Activated CD4-positive, alpha-beta T cell treated with anti-CD3 and anti-CD28 coated beads, Interleukin-2, amount 10 ng/mL, durations not matched to agents 7 days and 5 days (primary cell): Measurements from ENCODE around the gene CISD2. TPM values are rescaled to one million over a fixed set of nuclear protein-coding genes. Genes with fewer than 3 reads are reported as not detected.
A peak's percentile ranks its signal among the peaks of the same experiment; 100 is the strongest.
"Not testable (repeated sequence)": the region's sequence is repeated elsewhere in the genome, so short reads cannot be mapped to it uniquely, and the experiment has no call there.

Experiments used
- CTCF ChIA-PET: fragments of 350-600 bp; sonication (Branson Sonifier 250); formaldehyde crosslinking; loops from one replicate; lab custom pipeline; 2021; ENCODE audit warnings: antibody characterized with exemption; lab: Charles Lee
- POLR2A ChIA-PET: fragments of 350-600 bp; sonication (Branson Sonifier 250); formaldehyde crosslinking; loops from one replicate; lab custom pipeline; 2021; ENCODE audit warnings: antibody characterized with exemption; lab: Charles Lee
- DNase-seq: peaks from one replicate; pipeline ENCODE4 v3.0.0-alpha.2; 2020
- H3K27ac Mint-ChIP-seq: one replicate; pipeline ENCODE4 v1.8.0; 2021; ENCODE audit warnings: mild to moderate bottlenecking, moderate library complexity, mixed read lengths
- H3K27me3 Mint-ChIP-seq: one replicate; pipeline ENCODE4 v1.8.0; 2021; ENCODE audit warnings: mixed read lengths
- H3K36me3 Mint-ChIP-seq: one replicate; pipeline ENCODE4 v1.8.0; 2021; ENCODE audit warnings: low read depth, mixed read lengths
- H3K4me1 Mint-ChIP-seq: one replicate; pipeline ENCODE4 v1.8.0; 2021; ENCODE audit warnings: mixed read lengths
- H3K4me3 Mint-ChIP-seq: one replicate; pipeline ENCODE4 v1.8.0; 2021; ENCODE audit warnings: mild to moderate bottlenecking, moderate library complexity, mixed read lengths
- H3K9me3 Mint-ChIP-seq: one replicate; pipeline ENCODE4 v1.8.0; 2021; ENCODE audit warnings: mixed read lengths
- total RNA-seq, 2 experiments: library from RNA; stranded (reverse); gene quantifications; one replicate each; pipeline ENCODE4 v1.2.3, GENCODE V29; 2021

Gene CISD2
- total RNA-seq, 2 experiments from 2014 or later: 35.1 to 40.7 TPM

DNA sequence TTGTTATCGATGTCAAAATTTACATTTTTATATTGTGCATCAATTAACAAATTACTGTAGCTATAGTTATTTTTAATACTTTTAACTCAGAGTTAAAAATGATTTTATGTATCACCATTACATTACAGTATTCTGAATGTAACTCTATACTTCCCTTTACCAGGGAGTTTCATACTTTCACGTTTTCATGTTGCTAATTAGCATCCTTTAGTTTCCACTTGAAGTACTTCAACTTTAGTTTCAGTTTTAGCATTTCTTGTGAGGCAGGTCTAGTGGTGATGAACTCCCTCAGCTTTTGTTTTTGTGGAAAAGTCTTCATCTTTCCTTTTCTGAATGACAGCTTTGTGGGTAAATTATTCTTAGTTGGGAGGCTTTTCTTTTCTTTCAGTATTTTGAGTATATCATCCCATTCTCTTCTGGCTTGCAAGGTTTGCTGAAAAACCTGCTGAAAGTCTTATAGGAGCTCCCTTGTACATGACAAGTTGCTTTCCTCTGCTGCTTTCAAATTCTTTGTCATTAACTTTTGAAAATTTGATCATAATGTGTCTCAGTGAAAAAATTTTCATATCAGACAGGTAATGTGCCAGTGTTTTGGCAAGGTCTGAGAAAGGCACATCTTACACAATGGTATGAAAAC, 9.8 kb upstream of the CISD2 start:
- ChIA-PET POLR2A (no interaction called here), CTCF (interaction anchor here (1.1 to 1.2 kb wide), 2 partner anchors 9 to 61 kb away, joined by 3 to 5 read pairs; no protein-coding TSS in a partner anchor)
- H3K27me3 Mint-ChIP-seq: no peaks in the 10 kb centered on the region
- H3K9me3 Mint-ChIP-seq: peaks cover 30% of the 10 kb centered on the region
- no peak overlapping the region for H3K27ac Mint-ChIP-seq
- H3K4me3 Mint-ChIP-seq: no peak overlapping the region
- H3K4me1 Mint-ChIP-seq: peaks cover 3% of the 10 kb centered on the region
- DNase-seq: no peak
- peaks cover 37% of the 10 kb centered on the region for H3K36me3 Mint-ChIP-seq

DNA sequence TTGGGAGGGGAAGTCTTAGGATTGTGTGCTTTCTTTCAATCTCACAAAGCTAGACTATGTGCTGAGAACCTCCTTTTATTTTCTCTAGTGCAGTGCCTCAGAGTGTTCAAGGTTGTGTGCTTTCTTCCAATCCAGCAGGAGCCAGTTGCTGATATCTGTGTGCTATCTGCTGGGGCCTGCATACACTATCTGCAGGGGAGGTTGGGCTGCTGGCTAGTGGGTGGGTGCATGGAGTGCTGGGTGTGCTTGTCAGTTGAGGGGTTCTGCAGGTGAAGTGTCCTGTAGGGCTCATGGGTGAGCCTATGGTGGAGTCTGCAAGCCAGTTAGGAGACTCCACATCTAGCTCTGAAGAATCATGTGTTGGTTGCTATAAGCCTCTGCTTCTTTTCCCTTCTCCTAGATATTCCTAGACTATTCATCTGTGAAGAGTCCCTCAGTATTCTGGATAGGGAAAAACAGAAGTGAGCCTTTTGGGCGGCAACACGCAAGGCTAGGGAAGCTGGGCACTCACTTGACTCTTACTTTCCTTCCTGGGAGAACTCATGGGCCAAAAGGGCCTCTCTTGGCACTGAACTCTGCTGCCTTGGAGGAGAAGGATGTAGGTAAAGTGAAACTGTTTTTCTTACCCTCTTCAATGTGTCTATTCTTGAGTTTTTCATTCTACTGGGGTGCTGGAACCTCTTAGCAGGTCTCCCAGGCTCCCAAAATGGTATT, 8.0 kb upstream of the CISD2 start:
- Mint-ChIP-seq H3K4me1 (peaks cover 18% of the 10 kb centered on the region), H3K27me3 (no peaks in the 10 kb centered on the region), H3K9me3 (peaks cover 31% of the 10 kb centered on the region), H3K36me3 (peaks cover 49% of the 10 kb centered on the region), H3K27ac (no peak overlapping the region), H3K4me3 (no peak overlapping the region)
- no peak for DNase-seq
- ChIA-PET CTCF (interaction anchor here (0.9 to 1.5 kb wide), 2 partner anchors 9 to 21 kb away, joined by 3 to 5 read pairs; no protein-coding TSS in a partner anchor), POLR2A (no interaction called here)

DNA sequence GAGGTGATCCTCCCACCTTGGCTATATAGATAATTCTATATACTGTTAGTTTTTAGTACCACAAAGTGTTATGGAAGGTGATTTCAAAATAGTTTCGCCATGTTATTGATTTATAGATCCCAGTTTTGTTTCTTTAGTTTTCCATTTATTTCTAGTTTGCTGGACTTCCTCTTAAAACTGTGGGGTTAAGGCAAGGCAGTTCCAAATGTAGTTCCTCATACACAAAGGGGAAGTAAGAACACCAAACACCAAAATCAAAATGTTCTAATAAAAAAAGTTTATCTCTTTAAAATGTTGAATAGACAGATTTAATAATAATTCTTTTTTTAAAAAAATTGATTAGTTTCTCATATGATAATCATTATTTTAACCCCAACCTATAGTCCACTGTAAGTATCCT, 6.8 kb upstream of the CISD2 start:
- Mint-ChIP-seq H3K9me3 (peaks cover 29% of the 10 kb centered on the region), H3K36me3 (peaks cover 54% of the 10 kb centered on the region), H3K27me3 (no peaks in the 10 kb centered on the region), H3K27ac (no peak overlapping the region), H3K4me3 (no peak overlapping the region), H3K4me1 (peaks cover 29% of the 10 kb centered on the region)
- POLR2A ChIA-PET: no interaction called here
- no peak for DNase-seq
- CTCF ChIA-PET: no interaction called here

DNA sequence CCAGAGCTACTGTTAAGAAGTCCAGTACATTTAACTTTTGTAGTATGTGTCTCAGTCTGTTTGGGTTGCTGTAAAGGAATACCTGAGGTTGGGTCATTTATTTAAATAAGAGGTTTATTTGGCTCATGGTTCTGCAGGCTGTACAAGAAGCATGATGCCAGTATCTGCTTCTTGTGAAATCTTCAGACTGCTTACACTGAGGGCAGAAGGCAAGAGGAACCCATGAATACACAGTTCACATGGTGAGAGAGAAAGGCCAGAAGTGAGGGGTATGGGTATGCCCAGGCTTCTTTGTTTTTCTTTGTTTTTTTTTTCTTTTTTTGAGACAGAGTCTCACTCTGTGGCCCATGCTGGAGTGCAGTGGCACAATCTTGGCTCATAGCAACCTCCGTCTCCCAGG, 6.0 kb upstream of the CISD2 start:
- H3K9me3 Mint-ChIP-seq: peaks cover 29% of the 10 kb centered on the region
- DNase-seq: no peak
- H3K4me3 Mint-ChIP-seq: no peak overlapping the region
- CTCF ChIA-PET: no interaction called here
- peaks cover 54% of the 10 kb centered on the region for H3K36me3 Mint-ChIP-seq
- H3K4me1 Mint-ChIP-seq: peaks cover 37% of the 10 kb centered on the region
- H3K27ac Mint-ChIP-seq: no peak overlapping the region
- no peaks in the 10 kb centered on the region for H3K27me3 Mint-ChIP-seq
- POLR2A ChIA-PET: no interaction called here

DNA sequence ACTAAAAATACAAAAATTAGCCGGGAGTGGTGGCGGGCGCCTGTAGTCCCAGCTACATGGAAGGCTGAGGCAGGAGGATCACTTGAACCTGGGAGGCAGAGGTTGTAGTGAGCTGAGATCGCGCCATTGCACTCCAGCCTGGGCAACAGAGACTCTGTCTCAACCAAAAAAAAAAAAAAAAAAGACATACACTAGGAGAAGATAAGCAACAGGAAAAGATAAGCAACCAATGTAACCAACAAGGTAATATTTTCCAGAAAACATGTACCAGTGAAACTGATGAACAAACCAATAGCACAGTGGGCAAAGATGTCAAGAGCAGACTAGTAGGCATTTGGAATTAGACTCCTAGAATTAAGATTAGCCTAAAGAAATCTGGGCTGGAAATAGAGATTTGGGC, 3.5 kb upstream of the CISD2 start:
- DNase-seq, POLR2A ChIA-PET, H3K27me3 Mint-ChIP-seq: not testable (repeated sequence)
- Mint-ChIP-seq H3K9me3 (peaks cover 15% of the 10 kb centered on the region), H3K4me1 (peaks cover 41% of the 10 kb centered on the region), H3K27ac (peak overlapping the region; percentile 2), H3K4me3 (peak overlapping the region; percentile 11), H3K36me3 (peaks cover 42% of the 10 kb centered on the region)
- CTCF ChIA-PET: interaction anchor here (0.9 to 1.2 kb wide), 2 partner anchors 37 to 48 kb away, joined by 3 read pairs; no protein-coding TSS in a partner anchor

DNA sequence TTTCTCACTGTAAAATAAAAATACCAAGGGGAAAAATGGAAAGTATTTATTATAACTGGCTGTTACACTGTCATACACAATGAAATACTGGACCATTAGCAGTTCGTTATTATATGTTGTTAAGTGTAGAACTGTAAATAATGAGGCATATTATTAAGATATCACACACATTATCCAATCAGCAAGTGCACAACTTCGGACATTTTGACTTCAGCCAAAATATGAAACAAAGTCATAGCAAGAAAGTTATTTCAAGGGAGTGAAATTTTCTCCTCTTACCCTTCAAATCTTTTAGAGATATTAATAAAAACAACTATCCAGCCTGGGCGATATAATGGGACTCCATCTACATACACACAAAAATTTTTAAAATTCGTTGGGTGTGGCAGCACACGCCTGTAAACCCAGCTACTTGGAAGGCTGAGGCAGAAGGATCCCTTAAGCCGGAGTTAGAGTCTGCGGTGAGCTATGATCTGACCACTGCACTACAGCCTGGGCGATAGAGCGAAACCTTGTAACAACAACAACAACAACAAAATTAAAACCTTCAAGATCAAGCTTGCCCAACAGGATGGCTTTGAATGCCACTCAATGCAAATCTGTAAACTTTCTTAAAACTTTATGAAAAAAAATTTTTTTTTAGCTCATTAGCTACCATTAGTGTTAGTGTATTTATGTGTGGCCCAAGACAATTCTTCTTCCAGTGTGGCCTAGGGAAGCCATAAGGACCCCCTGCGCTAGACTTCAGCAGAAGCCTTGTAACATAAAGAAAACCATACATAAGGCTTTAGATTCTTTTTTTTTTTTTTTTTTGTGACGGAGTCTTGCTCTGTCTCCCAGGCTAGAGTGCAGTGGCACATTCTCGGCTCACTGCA, 1.3 kb upstream of the CISD2 start:
- Mint-ChIP-seq H3K27ac (peak overlapping the region; percentile 100), H3K4me1 (peaks cover 55% of the 10 kb centered on the region), H3K36me3 (peaks cover 39% of the 10 kb centered on the region), H3K4me3 (peak overlapping the region; percentile 96), H3K9me3 (peaks cover 7% of the 10 kb centered on the region), H3K27me3 (no peaks in the 10 kb centered on the region)
- ChIA-PET CTCF (interaction anchor here (0.6 to 2.4 kb wide), 4 partner anchors 8 to 45 kb away, joined by 4 to 7 read pairs (median 4); no protein-coding TSS in a partner anchor), POLR2A (interaction anchor here (3.5 kb wide), 1 partner anchor 39 kb away, joined by 51 read pairs; the partner anchor contains the start of gene UBE2D3)
- DNase-seq: no peak

DNA sequence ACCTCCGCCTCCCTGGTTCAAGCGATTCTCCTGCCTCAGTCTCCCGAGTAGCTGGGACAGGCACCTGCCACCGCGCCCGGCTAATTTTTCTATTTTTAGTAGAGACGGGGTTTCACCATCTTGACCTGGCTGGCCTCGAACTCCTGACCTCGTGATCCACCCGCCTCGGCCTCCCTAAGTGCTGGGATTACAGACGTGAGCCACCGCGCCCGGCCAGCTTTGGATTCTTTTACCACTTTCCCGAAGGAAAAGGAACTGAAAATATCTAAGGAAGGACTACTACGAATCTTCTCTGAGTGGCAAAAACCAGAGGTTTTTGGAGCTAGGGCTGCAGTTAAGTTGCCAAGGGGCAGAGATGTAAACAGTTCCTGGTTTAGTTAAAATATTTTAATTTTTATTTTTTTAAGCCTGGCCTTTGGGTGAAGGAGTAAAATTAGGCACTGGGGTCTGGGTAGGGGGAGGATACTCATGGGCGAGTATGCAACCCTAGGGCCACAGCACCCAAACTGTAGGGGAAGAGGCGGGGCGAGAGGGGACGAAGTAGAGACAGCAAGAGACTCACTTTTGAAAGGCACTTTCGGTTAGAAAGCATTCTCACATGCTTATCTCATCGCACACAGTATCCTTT, 525 bp upstream of the CISD2 start:
- peak overlapping the region; percentile 100 for H3K27ac Mint-ChIP-seq
- peak overlapping the region; percentile 96 for H3K4me3 Mint-ChIP-seq
- peaks cover 61% of the 10 kb centered on the region for H3K4me1 Mint-ChIP-seq
- CTCF ChIA-PET: interaction anchor here (1.0 to 2.4 kb wide), 3 partner anchors 9 to 30 kb away, joined by 4 to 7 read pairs (median 5); no protein-coding TSS in a partner anchor
- no peaks in the 10 kb centered on the region for H3K27me3 Mint-ChIP-seq
- peaks cover 40% of the 10 kb centered on the region for H3K36me3 Mint-ChIP-seq
- peaks cover 9% of the 10 kb centered on the region for H3K9me3 Mint-ChIP-seq
- POLR2A ChIA-PET: interaction anchor here (3.5 kb wide), 1 partner anchor 40 kb away, joined by 51 read pairs; the partner anchor contains the start of gene UBE2D3
- DNase-seq: peak; percentile 25

DNA sequence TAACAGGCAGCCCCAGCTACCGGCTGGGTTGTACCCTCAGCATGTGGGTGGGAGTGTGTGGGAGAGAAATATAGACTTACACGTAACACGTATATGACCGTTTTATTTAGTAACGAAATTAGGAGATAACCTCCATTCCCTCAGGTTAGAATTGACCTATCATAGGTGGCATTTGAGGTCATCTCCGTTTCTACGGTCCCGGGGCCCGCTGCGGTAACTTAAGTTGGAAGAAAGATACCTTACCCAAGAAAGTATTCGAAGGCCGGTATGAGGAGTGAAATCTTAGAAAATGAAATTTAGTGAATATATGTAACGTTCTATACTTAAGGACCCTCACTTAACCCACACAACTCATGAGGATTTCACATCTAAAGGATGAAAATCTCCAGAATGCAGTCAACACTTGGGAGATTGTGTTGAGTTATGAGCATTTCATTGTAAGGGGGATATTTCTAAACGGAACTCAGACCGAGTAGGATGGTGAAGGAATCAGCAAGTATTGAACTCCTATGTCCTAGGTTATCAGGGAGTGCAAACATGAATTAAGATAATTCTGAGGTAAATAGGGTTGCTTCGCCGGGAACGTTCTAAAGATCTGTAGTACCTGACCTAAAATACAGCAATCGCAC, 891 bp downstream of the CISD2 start:
- H3K36me3 Mint-ChIP-seq: peaks cover 46% of the 10 kb centered on the region
- DNase-seq: no peak
- peaks cover 9% of the 10 kb centered on the region for H3K9me3 Mint-ChIP-seq
- CTCF ChIA-PET: interaction anchor here (0.7 to 2.4 kb wide), 3 partner anchors 11 to 42 kb away, joined by 3 to 7 read pairs (median 7); partner anchors contain the start of gene UBE2D3
- H3K4me3 Mint-ChIP-seq: peak overlapping the region; percentile 96
- H3K4me1 Mint-ChIP-seq: peaks cover 59% of the 10 kb centered on the region
- no peaks in the 10 kb centered on the region for H3K27me3 Mint-ChIP-seq
- peak overlapping the region; percentile 100 for H3K27ac Mint-ChIP-seq
- POLR2A ChIA-PET: interaction anchor here (0.5 to 3.5 kb wide), 6 partner anchors 11 to 60 kb away, joined by 3 to 51 read pairs (median 4); partner anchors contain the start of gene UBE2D3

DNA sequence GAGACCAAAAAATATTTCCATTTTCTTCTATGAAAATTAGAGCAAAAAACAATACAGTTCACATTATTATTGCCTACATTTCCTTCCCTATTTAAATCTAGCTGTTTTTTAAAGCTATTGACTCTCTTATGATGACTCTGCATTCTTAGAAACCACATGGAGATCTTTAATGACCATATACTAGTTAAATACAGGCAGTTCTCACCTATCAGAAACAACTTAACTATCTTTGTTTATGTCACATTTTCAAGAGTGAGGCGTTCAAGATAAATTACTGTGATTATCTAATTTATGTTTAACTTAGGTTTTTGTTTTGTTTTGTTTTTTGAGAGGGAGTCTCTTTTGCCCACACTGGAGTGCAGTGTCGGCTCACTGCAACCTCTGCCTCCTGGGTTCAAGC, 3.0 kb downstream of the CISD2 start:
- no peak overlapping the region for H3K4me3 Mint-ChIP-seq
- peaks cover 21% of the 10 kb centered on the region for H3K9me3 Mint-ChIP-seq
- ChIA-PET CTCF (interaction anchor here (1.0 kb wide), 1 partner anchor 46 kb away, joined by 3 read pairs; no protein-coding TSS in a partner anchor), POLR2A (no interaction called here)
- no peak for DNase-seq
- no peaks in the 10 kb centered on the region for H3K27me3 Mint-ChIP-seq
- H3K4me1 Mint-ChIP-seq: peaks cover 40% of the 10 kb centered on the region
- peaks cover 53% of the 10 kb centered on the region for H3K36me3 Mint-ChIP-seq
- H3K27ac Mint-ChIP-seq: no peak overlapping the region

DNA sequence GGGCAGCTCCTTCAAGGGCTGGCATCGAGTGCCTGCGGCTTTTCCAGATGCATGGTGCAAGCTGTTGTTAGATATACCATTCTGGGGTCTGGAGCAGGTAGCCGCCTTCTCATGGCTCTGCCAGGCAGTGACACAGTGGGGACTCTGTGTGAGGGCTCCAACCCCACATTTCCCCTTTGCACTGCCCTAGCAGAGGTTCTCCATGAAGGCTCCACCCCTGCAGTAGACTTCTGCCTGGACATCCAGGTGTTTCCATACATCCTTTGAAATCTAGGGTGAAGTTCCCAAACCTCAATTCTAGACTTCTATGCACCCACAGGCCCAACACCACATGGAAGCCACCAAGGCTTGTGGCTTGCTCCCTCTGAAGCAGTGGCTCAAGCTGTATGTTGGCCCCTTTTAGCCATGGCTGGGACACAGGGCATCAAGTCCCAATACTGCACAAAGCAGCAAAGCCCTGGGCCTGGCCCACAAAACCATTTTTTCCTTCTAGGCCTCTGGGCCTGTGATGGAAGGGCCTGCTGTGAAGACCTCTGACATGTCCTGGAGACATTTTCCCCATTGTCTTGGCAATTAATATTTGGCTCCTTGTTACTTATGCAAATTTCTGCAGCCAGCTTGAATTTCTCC, 8.8 kb downstream of the CISD2 start:
- POLR2A ChIA-PET: not testable (repeated sequence)

DNA sequence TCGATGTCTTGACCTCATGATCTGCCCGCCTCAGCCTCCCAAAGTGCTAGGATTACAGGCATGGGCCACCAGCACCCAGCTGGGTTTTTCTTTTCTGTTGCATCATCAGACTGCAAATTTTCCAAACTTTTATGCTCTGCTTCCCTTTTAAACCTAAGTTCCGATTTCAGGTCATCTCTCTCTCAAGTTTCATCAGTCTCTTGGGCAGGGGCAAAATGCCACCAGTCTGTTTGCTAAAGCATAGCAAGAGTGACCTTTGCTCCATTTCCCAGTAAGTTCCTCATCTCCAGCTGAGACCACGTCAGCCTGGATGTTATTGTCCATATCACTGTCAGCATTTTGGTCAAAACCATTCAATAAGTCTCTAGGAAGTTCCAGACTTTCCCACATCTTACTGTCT, 9.6 kb downstream of the CISD2 start:
- H3K27me3 Mint-ChIP-seq, POLR2A ChIA-PET, H3K27ac Mint-ChIP-seq, CTCF ChIA-PET, DNase-seq, H3K4me3 Mint-ChIP-seq: not testable (repeated sequence)
- Mint-ChIP-seq H3K9me3 (peaks cover 26% of the 10 kb centered on the region), H3K36me3 (peaks cover 71% of the 10 kb centered on the region), H3K4me1 (peaks cover 12% of the 10 kb centered on the region)

More for the DNA sequence above, 8.8 kb downstream of the CISD2 start:
- H3K27me3 Mint-ChIP-seq, CTCF ChIA-PET, DNase-seq, H3K4me3 Mint-ChIP-seq, H3K27ac Mint-ChIP-seq: not testable (repeated sequence)
- Mint-ChIP-seq H3K9me3 (peaks cover 31% of the 10 kb centered on the region), H3K4me1 (peaks cover 17% of the 10 kb centered on the region), H3K36me3 (peaks cover 73% of the 10 kb centered on the region)
